Lower leg skin (tissue), 3 donors: Measurements from ENCODE around the gene SF3A2.
"Not testable (repeated sequence)": the region's sequence is repeated elsewhere in the genome, so short reads cannot be mapped to it uniquely, and the experiment has no call there.

ENCODE experiments used
- POLR2A ChIP-seq, 2 donors: fragments of 450-650 bp; IDR thresholded peaks; one replicate each; pipeline ENCODE4 v1.6.1; 2016 to 2017; ENCODE audit warnings: antibody characterized with exemption in 2 of 2, mild to moderate bottlenecking in 1 of 2, moderate library complexity in 1 of 2
- TF ChIP-seq, protein P1 (sequence below), 3 donors: fragments of 450-650 bp; IDR thresholded peaks; one replicate each; pipeline ENCODE4 v1.5.1; 2016; ENCODE audit warnings: antibody characterized with exemption in 3 of 3, mild to moderate bottlenecking in 3 of 3, moderate library complexity in 2 of 3

DNA sequence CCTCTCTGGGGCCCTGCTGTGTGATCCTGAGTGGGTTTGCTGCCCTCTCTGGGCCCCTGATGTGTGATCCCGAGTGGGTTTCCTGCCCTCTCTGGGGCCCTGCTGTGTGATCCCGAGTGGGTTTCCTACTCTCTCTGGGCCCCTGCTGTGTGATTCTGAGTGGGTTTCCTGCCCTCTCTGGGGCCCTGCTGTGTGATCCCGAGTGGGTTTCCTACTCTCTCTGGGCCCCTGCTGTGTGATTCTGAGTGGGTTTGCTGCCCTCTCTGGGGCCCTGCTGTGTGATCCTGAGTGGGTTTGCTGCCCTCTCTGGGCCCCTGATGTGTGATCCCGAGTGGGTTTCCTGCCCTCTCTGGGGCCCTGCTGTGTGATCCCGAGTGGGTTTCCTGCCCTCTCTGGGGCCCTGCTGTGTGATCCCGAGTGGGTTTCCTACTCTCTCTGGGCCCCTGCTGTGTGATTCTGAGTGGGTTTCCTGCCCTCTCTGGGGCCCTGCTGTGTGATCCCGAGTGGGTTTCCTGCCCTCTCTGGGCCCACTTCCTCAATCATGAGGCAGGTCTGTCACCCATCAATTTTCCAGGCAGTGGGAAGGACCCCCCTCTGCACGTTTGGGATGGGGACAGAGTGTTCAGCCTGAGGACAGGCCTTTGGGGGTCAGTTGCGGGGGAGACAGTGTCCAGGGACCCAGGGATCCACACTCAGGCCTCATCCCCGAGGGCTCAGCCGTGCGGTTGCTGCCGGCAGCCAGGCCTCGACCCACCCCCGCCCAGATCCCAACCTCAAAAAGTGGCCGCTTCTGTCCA, 44.8 kb downstream of the SF3A2 start:
- TF ChIP-seq POLR2A (IDR thresholded peaks at IDR 0.05), result not testable (repeated sequence)
- TF ChIP-seq, protein P1, sequence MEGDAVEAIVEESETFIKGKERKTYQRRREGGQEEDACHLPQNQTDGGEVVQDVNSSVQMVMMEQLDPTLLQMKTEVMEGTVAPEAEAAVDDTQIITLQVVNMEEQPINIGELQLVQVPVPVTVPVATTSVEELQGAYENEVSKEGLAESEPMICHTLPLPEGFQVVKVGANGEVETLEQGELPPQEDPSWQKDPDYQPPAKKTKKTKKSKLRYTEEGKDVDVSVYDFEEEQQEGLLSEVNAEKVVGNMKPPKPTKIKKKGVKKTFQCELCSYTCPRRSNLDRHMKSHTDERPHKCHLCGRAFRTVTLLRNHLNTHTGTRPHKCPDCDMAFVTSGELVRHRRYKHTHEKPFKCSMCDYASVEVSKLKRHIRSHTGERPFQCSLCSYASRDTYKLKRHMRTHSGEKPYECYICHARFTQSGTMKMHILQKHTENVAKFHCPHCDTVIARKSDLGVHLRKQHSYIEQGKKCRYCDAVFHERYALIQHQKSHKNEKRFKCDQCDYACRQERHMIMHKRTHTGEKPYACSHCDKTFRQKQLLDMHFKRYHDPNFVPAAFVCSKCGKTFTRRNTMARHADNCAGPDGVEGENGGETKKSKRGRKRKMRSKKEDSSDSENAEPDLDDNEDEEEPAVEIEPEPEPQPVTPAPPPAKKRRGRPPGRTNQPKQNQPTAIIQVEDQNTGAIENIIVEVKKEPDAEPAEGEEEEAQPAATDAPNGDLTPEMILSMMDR (IDR thresholded peaks at IDR 0.05), result not testable (repeated sequence)
